Pancreas (tissue), 10 donors: Measurements from ENCODE around the gene USP12. TPM values are rescaled to one million over a fixed set of nuclear protein-coding genes. Genes with fewer than 3 reads are reported as not detected.

Experiments
- ATAC-seq, 4 donors: fragments of 200-7000 bp; cut with Tn5 transposase; one replicate each; pipeline versions ENCODE4 v1.8.0 to v1.9.1; 2020; ENCODE audit warnings: mild to moderate bottlenecking in 4 of 4, moderate library complexity in 4 of 4
- DNase-seq, 6 donors: peaks; one replicate each; pipeline ENCODE4 v3.0.0-alpha.2; 2020
- FAIRE-seq: peaks from 2 replicates; lab custom pipeline; 2012; peaks lifted over from hg19 to GRCh38; lab: Jason Lieb, UNC
- H3K27ac ChIP-seq, 4 donors: fragments of 200-600 bp; sonication (generic); 1 replicate in 3 of 4; 2 replicates in 1 of 4; pipeline versions ENCODE4 v1.5.0 to v1.8.0; 2020
- H3K27me3 ChIP-seq, 4 donors: fragments of 200-600 bp; one replicate each; pipeline ENCODE4 v1.8.0; 2021
- H3K36me3 ChIP-seq, 3 donors: fragments of 200-600 bp; sonication (generic) in 1 of 3; one replicate each; pipeline versions ENCODE4 v1.5.0 to v1.8.0; 2020 to 2021
- H3K4me1 ChIP-seq, 3 donors: fragments of 200-600 bp; one replicate each; pipeline ENCODE4 v1.8.0; 2021
- H3K4me3 ChIP-seq, 4 donors: fragments of 200-600 bp; sonication (generic) in 2 of 4; one replicate each; pipeline versions ENCODE4 v1.5.0 to v1.8.0; 2020 to 2021
- H3K9me3 ChIP-seq, 4 donors: fragments of 200-600 bp; one replicate each; pipeline ENCODE4 v1.8.0; 2021
- WGBS, 2 donors: extraction: QIAGEN DNeasy Blood & Tissue Kit; methylation state at CpG; one replicate each; pipeline ENCODE4 v1.1.7; 2013; 5-methylcytosine and 5-hydroxymethylcytosine counted together
- intact Hi-C, 3 donors: fragments of 100-400 bp; cut with DNase I; formaldehyde crosslinking; loops; one replicate each; pipeline versions ENCODE4 v1.11.1 to v1.14.2; 2022
- polyA plus RNA-seq, 2 donors: library from polyadenylated mRNA; stranded (reverse); fragments of 200-250 nt; gene quantifications; one replicate each; pipeline ENCODE4 v1.2.3, GENCODE V29; 2013
- total RNA-seq, 6 donors: library from RNA; stranded (reverse); fragmentation: NEBNext Ultra II Directional in 4 of 6; extraction: Animal tissue kit (Norgen Biotek cat#: 25700) in 4 of 6; gene quantifications; one replicate each; pipeline versions ENCODE4 v1.2.1 to v1.2.4, GENCODE V29; 2021 to 2023
- TF ChIP-seq, protein P1 (sequence below), 4 donors: fragments of 200-600 bp; sonication (generic) in 3 of 4; IDR thresholded peaks; one replicate each; pipeline versions ENCODE4 v1.5.0 to v1.8.0; 2021; ENCODE audit warnings: antibody characterized with exemption in 4 of 4
- donor health status: healthy with polysubstance abuse.
- donor health status: DM: no; HTN: no; CAD: no; lungs with moderate emphysema.
- donor health status: DM: no; HTN: no; CAD: no.
- donor health status: control.
- donor health status: control.
- donor health status: Bipolar disorder and iron deficiency.
- donor health status: DM: yes; HTN: yes; CAD: no.
- donor health status: DM: no; HTN: no; CAD: no.
- donor health status: DM: no; HTN: no; CAD: no.
- donor health status: DM: yes; HTN: yes; CAD: no.

USP12 gene
- total and polyA plus RNA-seq, 8 donors = 3.9 to 18.9 (median 9.4) TPM

- H3K4me1 ChIP-seq = peaks cover 16 to 32% (median 19%) of the 10 kb centered on the region in 3 donors
- DNase-seq = peak; percentile 94 to 97 (median 96)
- ATAC-seq = peak; percentile 92 to 96 (median 96)
- H3K9me3 ChIP-seq = no peaks in the 10 kb centered on the region
- no peaks in the 10 kb centered on the region for H3K36me3 ChIP-seq
- intact Hi-C loops = no loop called here
- TF ChIP-seq, protein P1, sequence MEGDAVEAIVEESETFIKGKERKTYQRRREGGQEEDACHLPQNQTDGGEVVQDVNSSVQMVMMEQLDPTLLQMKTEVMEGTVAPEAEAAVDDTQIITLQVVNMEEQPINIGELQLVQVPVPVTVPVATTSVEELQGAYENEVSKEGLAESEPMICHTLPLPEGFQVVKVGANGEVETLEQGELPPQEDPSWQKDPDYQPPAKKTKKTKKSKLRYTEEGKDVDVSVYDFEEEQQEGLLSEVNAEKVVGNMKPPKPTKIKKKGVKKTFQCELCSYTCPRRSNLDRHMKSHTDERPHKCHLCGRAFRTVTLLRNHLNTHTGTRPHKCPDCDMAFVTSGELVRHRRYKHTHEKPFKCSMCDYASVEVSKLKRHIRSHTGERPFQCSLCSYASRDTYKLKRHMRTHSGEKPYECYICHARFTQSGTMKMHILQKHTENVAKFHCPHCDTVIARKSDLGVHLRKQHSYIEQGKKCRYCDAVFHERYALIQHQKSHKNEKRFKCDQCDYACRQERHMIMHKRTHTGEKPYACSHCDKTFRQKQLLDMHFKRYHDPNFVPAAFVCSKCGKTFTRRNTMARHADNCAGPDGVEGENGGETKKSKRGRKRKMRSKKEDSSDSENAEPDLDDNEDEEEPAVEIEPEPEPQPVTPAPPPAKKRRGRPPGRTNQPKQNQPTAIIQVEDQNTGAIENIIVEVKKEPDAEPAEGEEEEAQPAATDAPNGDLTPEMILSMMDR (IDR thresholded peaks at IDR 0.05) = no peak
- 0 to 1% methylated on average over 34 to 73 of the region's 73 CpGs for WGBS, 2 donors
- no peak for FAIRE-seq
- peak overlapping the region; percentile 64 to 82 (median 80) for H3K4me3 ChIP-seq
- peak overlapping the region; percentile 68 to 95 (median 86) for H3K27ac ChIP-seq
- no peaks in the 10 kb centered on the region for H3K27me3 ChIP-seq
Observed at GRCh38 chr13:27171827-27172494, 350 bp upstream of the USP12 start.

GRCh38 chr13:27170516-27171243 is 931 bp downstream of the USP12 start:
- peak overlapping the region; percentile 57 to 81 (median 72) for H3K4me3 ChIP-seq
- no peaks in the 10 kb centered on the region for H3K27me3 ChIP-seq
- peaks cover 16 to 44% (median 27%) of the 10 kb centered on the region in 3 donors for H3K4me1 ChIP-seq
- WGBS, 2 donors = 0 to 1% methylated on average over 41 to 56 of the region's 56 CpGs
- H3K36me3 ChIP-seq = no peaks in the 10 kb centered on the region
- DNase-seq (peak; percentile 42 to 80 (median 54)), FAIRE-seq (no peak), ATAC-seq (peak; percentile 3 to 11 (median 8))
- intact Hi-C loops = no loop called here
- TF ChIP-seq, protein P1 (IDR thresholded peaks at IDR 0.05) = no peak
- no peaks in the 10 kb centered on the region for H3K9me3 ChIP-seq
- peak overlapping the region; percentile 69 to 90 (median 86) for H3K27ac ChIP-seq

- TF ChIP-seq, protein P1 (IDR thresholded peaks at IDR 0.05) = no peak
- H3K4me1 ChIP-seq = peaks cover 16 to 45% (median 32%) of the 10 kb centered on the region in 3 donors
- no peak for DNase-seq
- H3K36me3 ChIP-seq = no peaks in the 10 kb centered on the region
- H3K27ac ChIP-seq = peak overlapping the region; percentile 69 to 90 (median 86)
- H3K4me3 ChIP-seq = peak overlapping the region; percentile 57 to 81 (median 72)
- ATAC-seq = peak in 1 of 4 donors; percentile 13
- FAIRE-seq = no peak
- intact Hi-C loops = no loop called here
- 18 to 28% methylated on average over 4 of the region's 4 CpGs for WGBS, 2 donors
- H3K9me3 ChIP-seq = no peaks in the 10 kb centered on the region
- H3K27me3 ChIP-seq = no peaks in the 10 kb centered on the region
Observed at GRCh38 chr13:27170221-27170515, 1.4 kb downstream of the USP12 start.

- ATAC-seq (no peak), DNase-seq (no peak), FAIRE-seq (no peak)
- Histone ChIP-seq H3K9me3 (no peaks in the 10 kb centered on the region), H3K27me3 (no peaks in the 10 kb centered on the region), H3K4me3 (no peak overlapping the region), H3K27ac (no peak overlapping the region), H3K36me3 (no peaks in the 10 kb centered on the region), H3K4me1 (peaks cover 22 to 52% (median 32%) of the 10 kb centered on the region in 3 donors)
- WGBS, 2 donors = 45 to 56% methylated on average over 8 of the region's 8 CpGs
- intact Hi-C loops = no loop called here
- TF ChIP-seq, protein P1 (IDR thresholded peaks at IDR 0.05) = no peak
Observed at GRCh38 chr13:27168906-27169657, 2.5 kb downstream of the USP12 start.
